ENCODE results near the gene PPP2R3B.
A peak's percentile ranks its signal among the peaks of the same experiment; 100 is the strongest.
"Not testable (repeated sequence)": the region's sequence is repeated elsewhere in the genome, so short reads cannot be mapped to it uniquely, and the experiment has no call there.

PPP2R3B gene

DNA sequence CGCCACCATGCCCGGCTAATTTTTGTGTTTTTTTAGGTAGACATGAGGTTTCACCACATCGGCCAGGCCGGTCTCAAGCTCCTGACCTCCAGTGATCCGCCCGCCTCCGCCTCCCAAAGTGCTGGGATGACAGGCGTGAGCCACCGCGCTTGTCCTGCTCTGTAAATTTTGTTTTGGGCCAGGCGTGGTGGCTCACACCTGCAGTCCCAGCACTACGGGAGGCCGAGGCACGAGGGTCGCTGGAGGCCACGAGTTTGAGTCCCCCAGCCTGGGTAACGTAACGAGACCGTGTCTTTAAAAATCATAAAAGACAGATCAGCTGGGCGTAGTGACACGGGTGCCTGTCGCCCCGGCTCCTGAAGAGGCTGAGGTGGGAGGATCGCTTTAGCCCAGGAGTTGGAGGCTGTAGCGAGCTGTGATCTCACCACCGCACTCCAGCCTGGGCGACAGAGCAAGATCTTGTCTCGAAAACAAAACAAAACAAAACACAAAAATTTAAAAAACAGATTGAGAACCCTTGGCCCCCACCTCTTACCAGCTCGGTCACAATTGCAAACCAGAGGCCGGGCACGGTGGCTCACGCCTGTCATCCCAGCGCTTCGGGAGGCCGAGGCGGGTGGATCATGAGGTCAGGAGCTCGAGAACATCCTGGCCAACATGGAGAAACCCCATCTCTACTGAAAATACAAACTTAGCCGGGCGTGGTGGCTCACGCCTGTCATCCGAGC is 34.0 kb upstream of the PPP2R3B start:
- ChIA-PET CTCF (no interaction called here), POLR2A (no interaction called here)
- no peaks in the 10 kb centered on the region for H3K9me3 ChIP-seq (ENCODE audit: control insufficient read depth, insufficient read depth, low read depth, low read length)
- H3K4me1 ChIP-seq (ENCODE audit: control insufficient read depth, insufficient read depth, low read length), result no peaks in the 10 kb centered on the region
- no peak overlapping the region for H3K4me3 ChIP-seq (ENCODE audit: low read depth, low read length)
- no peak overlapping the region for H3K27ac ChIP-seq (ENCODE audit: extremely low read depth, low read depth, low read length)
- H3K36me3 ChIP-seq (ENCODE audit: control insufficient read depth in 2 of 2, insufficient read depth in 1 of 2, low read length in 2 of 2), result no peaks in the 10 kb centered on the region
- TF ChIP-seq ZNF548 (tag by site-specific recombination; IDR thresholded peaks at IDR 0.05), result no peak
- no peak for TF ChIP-seq ZBTB6 (tag by site-specific recombination; IDR thresholded peaks at IDR 0.05)
- no peak for TF ChIP-seq SCRT1 (tag by site-specific recombination; IDR thresholded peaks at IDR 0.05; ENCODE audit: borderline replicate concordance)
- no peak for TF ChIP-seq ZNF214 (tag by site-specific recombination; IDR thresholded peaks at IDR 0.05; ENCODE audit: borderline replicate concordance)
- no peak for TF ChIP-seq ZNF24 (tag by site-specific recombination; IDR thresholded peaks at IDR 0.05)
- TF ChIP-seq ZNF549 (tag by site-specific recombination; IDR thresholded peaks at IDR 0.05), result no peak
- TF ChIP-seq YY1 (tag by site-specific recombination; IDR thresholded peaks at IDR 0.05), result no peak
- no peak for TF ChIP-seq ZNF433 (tag by site-specific recombination; IDR thresholded peaks at IDR 0.05; ENCODE audit: low read depth)
- TF ChIP-seq ZNF701 (tag by site-specific recombination; IDR thresholded peaks at IDR 0.05), result no peak
- no peak for TF ChIP-seq ZNF610 (tag by site-specific recombination; IDR thresholded peaks at IDR 0.05; ENCODE audit: borderline replicate concordance)

DNA sequence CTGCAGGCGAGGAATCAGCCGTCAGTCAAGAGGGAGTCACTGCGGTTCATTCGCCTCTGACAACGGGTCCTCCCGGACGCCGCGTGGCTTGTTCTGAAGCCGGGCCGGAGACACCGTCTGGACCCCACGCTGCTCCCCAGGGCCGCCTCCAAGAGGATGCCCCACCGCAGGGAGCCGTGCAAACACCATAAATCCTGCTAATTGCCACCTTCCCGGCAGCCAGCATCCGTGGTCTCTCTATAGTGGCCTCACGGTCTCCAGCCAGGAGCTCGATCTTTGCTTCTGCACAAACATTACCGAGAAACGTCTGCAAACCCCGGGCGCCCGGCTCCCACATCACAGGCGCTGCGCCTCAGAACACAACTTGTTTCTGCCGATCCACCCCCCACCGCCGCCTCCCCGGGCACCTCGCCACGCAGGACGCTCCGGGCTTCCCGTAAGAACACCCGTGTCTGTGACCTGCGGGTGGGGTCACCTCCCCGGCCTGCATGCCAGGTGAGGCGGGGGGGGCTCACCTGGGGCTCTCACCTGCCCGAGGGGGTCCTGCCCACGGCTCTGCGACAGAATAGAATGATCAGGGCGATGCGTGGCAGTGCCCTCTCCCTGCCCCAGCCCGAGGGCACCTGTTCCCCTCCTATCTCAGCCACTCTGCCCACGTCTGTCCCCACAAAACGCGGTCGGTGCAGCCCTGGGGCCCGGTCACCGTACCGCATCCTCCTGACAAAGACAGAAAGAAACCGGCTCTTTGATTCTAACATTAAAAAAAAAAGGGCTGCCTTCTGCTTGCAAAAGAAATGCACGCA is 32.4 kb upstream of the PPP2R3B start:
- no peak overlapping the region for H3K4me3 ChIP-seq (ENCODE audit: low read depth, low read length)
- H3K4me1 ChIP-seq (ENCODE audit: control insufficient read depth, insufficient read depth, low read length), result no peaks in the 10 kb centered on the region
- no peak overlapping the region for H3K27ac ChIP-seq (ENCODE audit: extremely low read depth, low read depth, low read length)
- no peak for TF ChIP-seq KLF9 (tag by site-specific recombination; IDR thresholded peaks at IDR 0.05; ENCODE audit: low read depth)
- TF ChIP-seq OSR2 (tag by site-specific recombination; IDR thresholded peaks at IDR 0.05), result peak; percentile 48; the same call in 1 of the 2 replicates
- TF ChIP-seq ZIC2 (tag by site-specific recombination; IDR thresholded peaks at IDR 0.05), result peak; percentile 55
- TF ChIP-seq TRIM28 (IDR thresholded peaks at IDR 0.05; ENCODE audit: borderline replicate concordance, low read length), result peak; percentile 8; the same call in 1 of the 2 replicates
- no peak for TF ChIP-seq ZBTB7A (tag by site-specific recombination; IDR thresholded peaks at IDR 0.05; ENCODE audit: low read depth)
- POLR2A ChIA-PET, result no interaction called here
- no peaks in the 10 kb centered on the region for H3K36me3 ChIP-seq (ENCODE audit: control insufficient read depth in 2 of 2, insufficient read depth in 1 of 2, low read length in 2 of 2)
- H3K9me3 ChIP-seq (ENCODE audit: control insufficient read depth, insufficient read depth, low read depth, low read length), result no peaks in the 10 kb centered on the region
- CTCF ChIA-PET, result no interaction called here

DNA sequence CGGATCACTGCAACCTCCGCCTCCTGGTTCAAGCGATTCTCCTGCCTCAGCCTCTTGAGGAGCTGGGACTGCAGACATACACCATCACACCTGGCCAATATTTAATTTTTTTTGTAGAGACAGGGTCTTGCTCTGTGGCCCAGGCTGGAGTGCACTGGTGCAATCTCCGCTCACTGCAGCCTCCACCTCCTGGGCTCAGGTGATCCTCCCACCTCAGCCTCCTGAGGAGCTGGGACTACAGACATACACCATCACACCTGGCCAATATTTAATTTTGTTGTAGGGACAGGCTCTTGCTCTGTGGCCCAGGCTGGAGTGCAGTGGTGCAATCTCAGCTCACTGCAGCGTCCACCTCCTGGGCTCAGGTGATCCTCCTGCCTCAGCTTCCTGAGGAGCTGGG is 28.8 kb upstream of the PPP2R3B start:
- H3K36me3 ChIP-seq (ENCODE audit: control insufficient read depth in 2 of 2, insufficient read depth in 1 of 2, low read length in 2 of 2); H3K27ac ChIP-seq (ENCODE audit: extremely low read depth, low read depth, low read length); POLR2A ChIA-PET; H3K9me3 ChIP-seq (ENCODE audit: control insufficient read depth, insufficient read depth, low read depth, low read length); H3K4me3 ChIP-seq (ENCODE audit: low read depth, low read length); CTCF ChIA-PET; H3K4me1 ChIP-seq (ENCODE audit: control insufficient read depth, insufficient read depth, low read length): not testable (repeated sequence)
- TF ChIP-seq ZNF121 (tag by site-specific recombination; IDR thresholded peaks at IDR 0.05), result 0 out of 2 replicates have a peak, but pooled peaks have one; percentile 37
